Activated CD4-positive, alpha-beta T cell treated with anti-CD3 and anti-CD28 coated beads, Interleukin-2, amount 10 ng/mL, durations not matched to agents 24 days and 14 days (primary cell): ENCODE data around the gene OR10S1. TPM values are rescaled to one million over a fixed set of nuclear protein-coding genes. Genes with fewer than 3 reads are reported as not detected.
"Not testable (repeated sequence)": the region's sequence is repeated elsewhere in the genome, so short reads cannot be mapped to it uniquely, and the experiment has no call there.

Experiments used
- DNase-seq: peaks from one replicate; pipeline ENCODE4 v3.0.0; 2022
- H3K27ac Mint-ChIP-seq: one replicate; pipeline ENCODE4 v1.8.0; 2022; ENCODE audit warnings: mild to moderate bottlenecking, mixed read lengths
- H3K27me3 Mint-ChIP-seq: one replicate; pipeline ENCODE4 v1.8.0; 2022; ENCODE audit warnings: mixed read lengths
- H3K36me3 Mint-ChIP-seq: one replicate; pipeline ENCODE4 v1.8.0; 2022; ENCODE audit warnings: low read depth, mild to moderate bottlenecking, mixed read lengths
- H3K4me1 Mint-ChIP-seq: one replicate; pipeline ENCODE4 v1.8.0; 2021; ENCODE audit warnings: mixed read lengths
- H3K4me3 Mint-ChIP-seq: one replicate; pipeline ENCODE4 v1.8.0; 2022; ENCODE audit warnings: mild to moderate bottlenecking, moderate library complexity, mixed read lengths
- H3K9me3 Mint-ChIP-seq: one replicate; pipeline ENCODE4 v1.8.0; 2021; ENCODE audit warnings: mixed read lengths
- intact Hi-C: fragments of 100-400 bp; cut with micrococcal nuclease; formaldehyde crosslinking; loops from one replicate; pipeline ENCODE4 v1.15.1; 2023
- total RNA-seq: library from RNA; stranded (reverse); gene quantifications from 2 replicates; pipeline ENCODE4 v1.2.3, GENCODE V29; 2022

Gene OR10S1
- total RNA-seq: not detected in 2 replicates

GRCh38 chr11:123977731-123978347, at the start of gene OR10S1:
TSS of gene OR10S1 (minus strand) at chr11:123977781. CDS start at chr11:123977664, 117 bp downstream.
- Mint-ChIP-seq H3K27ac (no peak within 1 kb of the TSS), H3K4me3 (no peak within 1 kb of the TSS), H3K36me3 (no peaks in the 10 kb centered on the region), H3K4me1 (no peaks in the 10 kb centered on the region), H3K9me3 (no peaks in the 10 kb centered on the region), H3K27me3 (no peaks in the 10 kb centered on the region)
- intact Hi-C loops: no loop called here
- no peak for DNase-seq

- Mint-ChIP-seq H3K27ac (no peak within 1 kb of the TSS), H3K9me3 (no peaks in the 10 kb centered on the region), H3K4me3 (no peak within 1 kb of the TSS), H3K4me1 (no peaks in the 10 kb centered on the region), H3K36me3 (no peaks in the 10 kb centered on the region), H3K27me3 (no peaks in the 10 kb centered on the region)
- intact Hi-C loops: no loop called here
- no peak for DNase-seq
These were observed 48.9 kb upstream of the OR10S1 start, which contains the start of gene OR10G8 for GRCh38 chr11:124026498-124026897. TSS of gene OR10G8 (plus strand) at chr11:124026798. CDS start at chr11:124029623, 2,825 bp downstream.

- H3K4me3 Mint-ChIP-seq, H3K9me3 Mint-ChIP-seq, DNase-seq, intact Hi-C loops, H3K27me3 Mint-ChIP-seq, H3K4me1 Mint-ChIP-seq, H3K27ac Mint-ChIP-seq, H3K36me3 Mint-ChIP-seq: not testable (repeated sequence)
These were observed 38.3 kb upstream of the OR10S1 start for GRCh38 chr11:124015837-124016236.

GRCh38 chr11:124012697-124013096, 35.1 kb upstream of the OR10S1 start, which contains the start of gene OR10G4:
TSS of gene OR10G4 (plus strand) at chr11:124012997. CDS start at chr11:124015575, 2,578 bp downstream.
- Mint-ChIP-seq H3K4me3 (no peak within 1 kb of the TSS), H3K9me3 (no peaks in the 10 kb centered on the region), H3K27ac (no peak within 1 kb of the TSS), H3K4me1 (no peaks in the 10 kb centered on the region), H3K36me3 (no peaks in the 10 kb centered on the region), H3K27me3 (no peaks in the 10 kb centered on the region)
- intact Hi-C loops: no loop called here
- DNase-seq: no peak

GRCh38 chr11:123995119-123995518, 17.5 kb upstream of the OR10S1 start, which contains the start of gene OR10G6:
TSS of gene OR10G6 (minus strand) at chr11:123995161. CDS start at chr11:123995161, 0 bp downstream.
- Mint-ChIP-seq H3K9me3 (no peaks in the 10 kb centered on the region), H3K27me3 (no peaks in the 10 kb centered on the region), H3K4me1 (no peaks in the 10 kb centered on the region), H3K36me3 (no peaks in the 10 kb centered on the region), H3K27ac (no peak within 1 kb of the TSS), H3K4me3 (no peak within 1 kb of the TSS)
- no peak for DNase-seq
- intact Hi-C loops: no loop called here

- intact Hi-C loops: no loop called here
- Mint-ChIP-seq H3K27ac (no peak overlapping the region), H3K9me3 (peaks cover 3% of the 10 kb centered on the region), H3K27me3 (no peaks in the 10 kb centered on the region), H3K4me3 (no peak overlapping the region), H3K36me3 (no peaks in the 10 kb centered on the region), H3K4me1 (no peaks in the 10 kb centered on the region)
- DNase-seq: no peak
These were observed 1.7 kb upstream of the OR10S1 start for GRCh38 chr11:123979311-123979710.

- intact Hi-C loops: no loop called here
- H3K4me1 Mint-ChIP-seq: no peaks in the 10 kb centered on the region
- no peaks in the 10 kb centered on the region for H3K27me3 Mint-ChIP-seq
- no peaks in the 10 kb centered on the region for H3K9me3 Mint-ChIP-seq
- no peaks in the 10 kb centered on the region for H3K36me3 Mint-ChIP-seq
- H3K4me3 Mint-ChIP-seq: no peak overlapping the region
- no peak for DNase-seq
- no peak overlapping the region for H3K27ac Mint-ChIP-seq
These were observed 616 bp downstream of the OR10S1 start for GRCh38 chr11:123976770-123977560.

- H3K9me3 Mint-ChIP-seq: no peaks in the 10 kb centered on the region
- intact Hi-C loops: no loop called here
- no peaks in the 10 kb centered on the region for H3K36me3 Mint-ChIP-seq
- no peak overlapping the region for H3K27ac Mint-ChIP-seq
- no peaks in the 10 kb centered on the region for H3K4me1 Mint-ChIP-seq
- no peaks in the 10 kb centered on the region for H3K27me3 Mint-ChIP-seq
- no peak overlapping the region for H3K4me3 Mint-ChIP-seq
- DNase-seq: no peak
These were observed 3.8 kb downstream of the OR10S1 start for GRCh38 chr11:123973816-123974215.

GRCh38 chr11:123956752-123957151, 20.8 kb downstream of the OR10S1 start:
- no peak overlapping the region for H3K27ac Mint-ChIP-seq
- intact Hi-C loops: no loop called here
- no peaks in the 10 kb centered on the region for H3K4me1 Mint-ChIP-seq
- H3K9me3 Mint-ChIP-seq: no peaks in the 10 kb centered on the region
- DNase-seq: no peak
- peaks cover 1% of the 10 kb centered on the region for H3K27me3 Mint-ChIP-seq
- no peaks in the 10 kb centered on the region for H3K36me3 Mint-ChIP-seq
- no peak overlapping the region for H3K4me3 Mint-ChIP-seq

- Mint-ChIP-seq H3K4me3 (no peak overlapping the region), H3K27me3 (no peaks in the 10 kb centered on the region), H3K27ac (no peak overlapping the region), H3K4me1 (no peaks in the 10 kb centered on the region), H3K9me3 (no peaks in the 10 kb centered on the region), H3K36me3 (no peaks in the 10 kb centered on the region)
- no peak for DNase-seq
- intact Hi-C loops: no loop called here
These were observed 32.4 kb downstream of the OR10S1 start for GRCh38 chr11:123945132-123945531.

- no peak for DNase-seq
- H3K4me3 Mint-ChIP-seq: no peak within 1 kb of the TSS
- peaks cover 3% of the 10 kb centered on the region for H3K9me3 Mint-ChIP-seq
- intact Hi-C loops: no loop called here
- H3K27ac Mint-ChIP-seq: no peak within 1 kb of the TSS
- H3K27me3 Mint-ChIP-seq: no peaks in the 10 kb centered on the region
- H3K36me3 Mint-ChIP-seq: no peaks in the 10 kb centered on the region
- H3K4me1 Mint-ChIP-seq: no peaks in the 10 kb centered on the region
These were observed 33.8 kb downstream of the OR10S1 start, which contains the start of gene OR6T1 for GRCh38 chr11:123943738-123944137. TSS of gene OR6T1 (minus strand) at chr11:123943838. CDS start at chr11:123943838, 0 bp downstream.

- Mint-ChIP-seq H3K4me1 (no peaks in the 10 kb centered on the region), H3K4me3 (no peak overlapping the region), H3K27ac (no peak overlapping the region), H3K36me3 (no peaks in the 10 kb centered on the region), H3K27me3 (no peaks in the 10 kb centered on the region), H3K9me3 (peaks cover 3% of the 10 kb centered on the region)
- intact Hi-C loops: no loop called here
- DNase-seq: no peak
These were observed 35.2 kb downstream of the OR10S1 start for GRCh38 chr11:123942413-123942812.

GRCh38 chr11:123939317-123939716, 38.3 kb downstream of the OR10S1 start, which contains the start of gene OR4D5:
TSS of gene OR4D5 (plus strand) at chr11:123939617. CDS start at chr11:123939617, 0 bp downstream.
- no peak for DNase-seq
- intact Hi-C loops: no loop called here
- Mint-ChIP-seq H3K36me3 (no peaks in the 10 kb centered on the region), H3K4me1 (no peaks in the 10 kb centered on the region), H3K27me3 (no peaks in the 10 kb centered on the region), H3K27ac (no peak within 1 kb of the TSS), H3K9me3 (peaks cover 3% of the 10 kb centered on the region), H3K4me3 (no peak within 1 kb of the TSS)
